ENCODE data around the gene FRMD4B.

The FRMD4B gene

GRCh38 chr3:69385723-69386555 is at the start of gene FRMD4B:
TSS of gene FRMD4B (minus strand) at chr3:69386088. CDS start at chr3:69385989, 99 bp downstream.
- DNase-seq, result peak; percentile 26

DNA sequence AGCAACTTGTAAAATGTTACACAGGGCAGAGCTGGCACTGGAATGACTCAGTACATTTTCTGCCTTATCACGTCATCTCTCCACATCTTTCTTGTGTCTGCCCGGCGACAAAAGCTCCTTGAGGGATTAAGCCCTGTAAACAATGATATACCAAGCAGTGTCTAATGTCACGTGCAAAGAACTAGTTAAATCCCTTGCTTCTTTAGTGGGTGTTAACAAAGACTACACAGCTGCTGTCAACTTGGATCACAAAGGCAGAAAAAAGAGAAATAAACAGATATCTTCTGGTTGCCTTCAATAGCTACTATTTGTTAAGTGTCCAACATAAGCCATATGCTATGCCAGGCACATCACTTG is 48.1 kb upstream of the FRMD4B start:
- DNase-seq, result peak; percentile 66

DNA sequence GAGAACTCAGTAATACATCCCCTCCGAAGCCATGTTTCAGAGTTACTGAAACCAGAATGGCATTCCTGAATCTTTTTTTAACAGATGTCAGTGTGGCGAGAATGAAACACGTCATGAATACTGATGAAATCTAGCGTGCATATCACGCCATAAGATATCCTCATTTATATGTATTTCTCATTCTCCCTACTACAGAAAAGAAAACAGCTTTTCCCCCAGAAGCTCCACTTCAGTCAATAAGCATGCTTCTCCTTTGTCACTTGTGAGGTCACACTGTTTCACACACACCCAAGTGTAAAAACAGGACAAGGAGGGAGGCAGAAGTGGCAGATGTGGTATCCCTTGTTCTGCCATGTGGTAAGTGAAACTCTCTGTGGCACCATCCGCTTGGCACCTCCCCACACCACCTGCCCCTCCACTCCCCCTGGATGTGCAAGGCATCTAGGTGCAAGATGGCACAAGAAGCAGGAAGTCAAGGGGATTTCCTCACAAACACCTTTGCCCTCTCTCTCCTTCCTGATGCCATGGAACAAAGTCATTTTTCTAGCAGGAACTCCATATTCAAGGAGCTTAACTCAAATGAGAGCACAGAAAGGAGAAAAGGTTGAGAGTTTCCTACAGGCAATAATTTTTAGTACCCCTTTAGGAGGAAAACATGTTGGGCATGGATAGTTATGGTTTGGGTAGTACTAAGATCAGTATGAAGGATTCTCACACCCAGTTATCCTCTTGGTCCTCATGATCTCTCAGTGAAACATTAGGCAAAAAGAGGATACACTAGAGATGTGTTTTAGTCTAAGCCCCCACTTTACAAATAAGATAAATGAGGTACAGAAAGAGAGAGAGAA is 47.5 kb upstream of the FRMD4B start:
- peak; percentile 68 for DNase-seq

GRCh38 chr3:69428657-69429255 is 42.9 kb upstream of the FRMD4B start:
- DNase-seq, result no peak

- DNase-seq, result no peak
Observed at GRCh38 chr3:69426967-69427304, 41.0 kb upstream of the FRMD4B start.

DNA sequence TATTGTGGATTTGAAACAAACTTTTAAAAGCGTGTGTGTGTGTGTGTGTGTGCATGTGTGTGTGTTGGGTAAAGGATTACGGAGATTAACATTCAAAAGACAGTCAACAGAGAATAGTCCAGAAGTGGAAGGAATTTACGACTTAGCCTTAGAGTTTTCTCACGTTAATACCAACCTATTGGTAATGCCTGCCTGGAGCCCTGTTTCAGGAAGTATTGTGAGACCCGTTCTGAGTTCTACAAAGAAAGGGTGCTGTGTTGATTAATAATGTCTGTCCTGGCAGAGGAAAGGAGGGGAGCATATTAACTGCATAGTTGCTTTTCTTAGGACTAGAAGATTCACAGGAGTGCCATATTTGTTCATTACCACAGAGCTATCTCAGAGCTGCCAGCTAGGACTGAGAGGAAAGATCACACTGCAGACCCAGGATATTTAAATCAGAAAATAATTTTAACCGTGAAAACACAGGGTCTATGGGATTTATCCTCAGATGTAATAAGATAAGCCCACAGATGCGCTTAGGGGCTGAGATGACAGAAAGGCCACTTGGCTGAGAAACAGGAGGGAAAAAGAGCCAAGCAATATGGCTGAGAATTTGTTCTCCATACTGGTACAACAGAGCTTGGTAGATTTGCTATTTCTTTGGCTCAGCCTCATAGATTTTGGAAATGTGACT is 40.5 kb upstream of the FRMD4B start:
- DNase-seq, result no peak

GRCh38 chr3:69425249-69425648 is 39.4 kb upstream of the FRMD4B start:
- DNase-seq, result peak; percentile 48

DNA sequence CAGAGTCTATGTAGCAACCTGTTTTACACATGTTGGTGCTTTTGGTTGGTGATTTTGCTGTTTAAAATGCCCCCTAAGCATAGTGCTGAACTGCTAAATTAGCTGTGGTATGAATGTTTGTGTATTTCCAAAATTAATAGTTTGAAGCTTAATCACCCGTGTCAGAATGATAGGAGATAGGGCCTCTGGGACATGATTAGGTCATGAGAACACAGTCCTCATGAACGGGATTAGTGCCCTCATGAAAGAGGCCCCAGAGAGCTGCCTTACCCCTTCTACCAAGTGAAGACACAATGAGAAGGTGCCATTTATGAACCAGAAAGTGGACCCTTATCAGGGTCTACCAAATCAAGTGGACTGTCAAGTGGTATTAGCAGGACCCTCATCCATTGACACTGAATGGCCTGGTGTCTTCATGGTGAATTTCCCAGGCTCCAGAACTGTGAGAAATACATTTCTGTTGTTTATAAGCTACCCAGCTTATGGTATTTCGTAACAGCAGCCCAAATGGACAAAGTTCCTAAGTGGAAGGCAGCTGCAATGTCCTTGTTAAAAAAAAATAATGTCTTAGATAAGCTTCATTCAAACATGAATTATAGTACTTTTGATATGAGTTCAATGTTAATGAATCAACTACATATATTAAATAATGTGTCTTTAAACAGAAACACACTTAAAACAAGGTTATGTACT is 37.7 kb upstream of the FRMD4B start:
- no peak for DNase-seq

DNA sequence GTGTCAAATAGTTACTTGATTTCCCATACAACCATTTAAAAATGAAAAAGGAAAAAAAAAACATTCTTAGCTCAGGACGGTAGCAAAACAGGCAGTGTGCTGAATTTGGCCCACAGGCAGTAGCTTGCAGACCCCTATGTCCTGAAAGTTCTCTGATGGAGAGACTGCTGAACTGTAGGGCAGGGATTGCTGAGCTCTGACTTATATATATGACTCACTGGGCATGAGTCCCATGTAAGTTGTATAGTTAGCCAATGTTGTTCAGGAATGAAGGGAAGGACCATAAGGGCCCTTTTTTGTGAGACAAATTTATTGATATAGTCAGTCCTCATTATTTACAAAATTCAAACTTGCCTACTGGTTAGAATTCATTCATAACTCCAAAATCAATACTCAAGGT is 36.9 kb upstream of the FRMD4B start:
- no peak for DNase-seq

DNA sequence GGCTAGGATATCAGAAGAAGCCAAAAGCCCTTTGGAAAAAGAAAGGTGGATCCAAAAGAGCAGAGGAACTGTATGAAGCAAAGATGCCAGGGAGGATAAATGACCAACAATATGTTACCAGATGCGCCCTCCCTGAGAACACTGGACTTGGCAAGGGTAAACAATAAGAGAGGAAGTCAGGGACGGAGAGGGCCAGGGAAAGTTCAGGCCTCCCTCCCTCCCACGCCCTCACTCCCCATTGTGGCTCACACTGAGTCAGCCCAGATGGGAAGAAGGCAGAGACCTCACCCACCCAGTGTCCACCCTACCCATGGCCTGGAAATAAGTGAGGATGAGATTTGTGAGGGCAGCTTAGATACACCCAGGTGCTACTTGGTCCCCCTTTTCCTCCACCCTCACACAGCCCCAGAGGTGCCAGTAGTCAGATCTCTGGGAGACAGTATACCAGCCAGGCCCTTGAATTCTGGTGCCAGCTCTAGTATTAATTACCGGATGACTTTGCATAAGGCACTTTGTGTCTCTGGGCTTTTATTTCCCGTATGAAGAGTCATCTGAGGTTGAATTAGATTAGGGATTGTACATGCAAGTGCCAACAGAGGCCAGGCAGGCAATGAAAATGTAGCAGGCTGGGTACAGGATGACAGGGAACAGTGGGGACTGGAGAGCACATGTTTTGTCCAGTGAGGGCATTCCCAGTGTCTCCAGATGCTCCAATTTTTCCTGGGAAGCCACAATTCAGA is 35.1 kb upstream of the FRMD4B start:
- no peak for DNase-seq

GRCh38 chr3:69419276-69419675 is 33.4 kb upstream of the FRMD4B start:
- no peak for DNase-seq

- DNase-seq, result no peak
Observed at GRCh38 chr3:69417541-69418078, 31.7 kb upstream of the FRMD4B start.

- no peak for DNase-seq
Observed at GRCh38 chr3:69413551-69414207, 27.8 kb upstream of the FRMD4B start.

DNA sequence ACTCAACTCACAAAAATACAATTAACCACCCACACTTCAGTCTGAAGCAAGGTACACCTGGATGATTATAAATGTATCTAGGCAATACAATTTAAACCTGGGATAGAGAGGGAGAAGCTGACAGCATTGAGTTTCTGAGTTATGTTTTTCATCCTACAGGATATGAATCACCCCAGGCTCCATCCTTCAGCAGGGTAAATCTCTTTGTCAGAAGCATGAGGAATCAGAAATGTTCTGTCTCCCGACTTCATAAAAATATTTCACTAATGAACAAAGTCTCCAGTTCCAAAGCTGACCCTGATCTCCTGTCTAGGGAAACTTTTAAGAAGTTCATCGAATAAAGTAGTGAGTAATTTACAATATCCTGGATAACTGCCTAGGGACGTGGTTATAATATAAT is 25.5 kb upstream of the FRMD4B start:
- DNase-seq, result no peak

- peak; percentile 79 for DNase-seq
Observed at GRCh38 chr3:69410301-69410700, 24.4 kb upstream of the FRMD4B start.

GRCh38 chr3:69409831-69410230 is 23.9 kb upstream of the FRMD4B start:
- DNase-seq, result no peak

DNA sequence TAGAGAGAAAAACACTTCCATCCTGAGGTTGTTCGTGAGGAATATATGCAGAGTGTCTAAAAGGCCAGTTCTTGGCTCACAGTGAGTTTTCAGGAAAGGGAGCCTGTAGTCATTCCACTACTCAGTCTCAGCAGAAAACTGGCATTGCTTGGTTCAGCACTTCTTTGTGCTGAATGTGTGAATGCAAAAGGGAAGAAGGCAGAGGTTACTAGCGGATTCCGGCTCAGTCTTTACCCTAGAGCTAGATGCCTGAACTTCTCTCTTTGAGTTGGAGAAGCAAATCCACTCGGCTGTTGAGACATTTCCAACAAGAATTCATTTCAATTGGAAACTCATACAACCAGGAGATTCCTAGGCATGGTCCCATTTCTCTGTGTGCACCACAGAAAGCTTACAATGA is 23.1 kb upstream of the FRMD4B start:
- DNase-seq, result no peak

- no peak for DNase-seq
Observed at GRCh38 chr3:69408542-69408941, 22.7 kb upstream of the FRMD4B start.

DNA sequence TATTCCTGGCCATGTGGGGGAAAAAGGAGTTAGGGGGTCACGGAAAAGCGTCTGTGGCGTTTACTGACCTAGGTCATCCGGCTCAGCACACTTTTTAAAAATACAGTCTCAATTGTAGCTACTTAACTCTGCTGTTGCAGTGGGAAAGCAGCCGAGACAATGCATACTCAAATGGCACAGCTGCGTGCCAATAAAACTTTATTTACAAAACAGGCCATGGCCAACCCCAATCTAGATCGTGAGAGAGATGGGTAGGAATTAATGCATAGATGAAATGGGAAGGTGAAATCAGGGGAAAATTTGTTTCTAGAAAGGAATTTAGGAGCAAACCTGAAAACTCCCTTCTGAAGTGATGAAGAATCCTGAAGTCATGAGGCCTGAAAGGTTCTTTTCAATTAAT is 22.0 kb upstream of the FRMD4B start:
- no peak for DNase-seq

GRCh38 chr3:69406163-69406562 is 20.3 kb upstream of the FRMD4B start:
- DNase-seq, result no peak

DNA sequence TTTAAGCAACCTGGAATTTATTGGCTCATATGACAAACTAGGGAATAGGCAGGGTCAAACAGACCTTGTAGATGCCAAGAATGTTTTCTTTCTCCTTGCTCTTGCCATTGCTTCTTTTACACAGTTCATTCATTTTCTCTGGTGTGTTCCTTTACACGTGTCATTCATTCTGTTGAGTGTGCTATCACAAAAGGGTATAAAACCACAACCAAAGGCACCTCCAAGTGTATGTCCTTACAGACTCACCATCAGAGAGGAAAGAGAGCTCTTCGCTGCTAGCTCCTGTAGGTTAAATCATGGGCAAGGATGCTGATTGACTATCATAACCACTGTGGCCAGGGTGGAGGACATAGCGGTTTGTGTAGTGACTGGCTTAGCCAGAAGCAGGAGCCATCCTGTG is 19.2 kb upstream of the FRMD4B start:
- no peak for DNase-seq
